ENCODE measurements around the gene USP17L19.
"Not testable (repeated sequence)": the region's sequence is repeated elsewhere in the genome, so short reads cannot be mapped to it uniquely, and the experiment has no call there.

USP17L19 gene

DNA sequence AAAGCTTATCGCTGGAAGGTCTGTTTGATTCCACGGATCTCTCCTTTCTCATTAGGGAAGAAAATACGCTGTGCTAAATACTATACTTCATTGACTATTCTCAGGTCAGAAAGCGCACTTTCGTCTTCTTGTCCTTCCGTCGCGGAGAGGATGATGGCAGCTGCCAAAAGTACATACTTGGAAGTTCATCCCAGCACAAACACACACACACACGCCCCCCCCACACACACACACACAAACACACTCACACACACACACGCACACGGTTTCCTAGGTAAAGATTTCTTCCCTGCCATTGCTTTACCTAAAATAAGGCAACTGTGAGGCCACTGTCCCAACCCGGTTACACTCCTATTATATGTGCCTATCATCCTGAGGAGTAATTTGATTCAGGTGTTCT, 14.7 kb upstream of the USP17L19 start:
- not testable (repeated sequence) for DNase-seq; H3K9me3 ChIP-seq (ENCODE audit: insufficient read depth, low read length, severe bottlenecking); H3K4me1 ChIP-seq (ENCODE audit: insufficient read depth, low read length); H3K79me2 ChIP-seq (ENCODE audit: insufficient read depth, low read length); H3K4me3 ChIP-seq (ENCODE audit: low read depth in 1 of 2, low read length in 2 of 2); H4K20me1 ChIP-seq (ENCODE audit: insufficient read depth, low read length); H3K27me3 ChIP-seq (ENCODE audit: insufficient read depth, low read length, poor library complexity); H3K9ac ChIP-seq (ENCODE audit: low read depth, low read length); H3K27ac ChIP-seq (ENCODE audit: low read length); H3K36me3 ChIP-seq (ENCODE audit: insufficient read depth, low read length); H2AFZ ChIP-seq (ENCODE audit: low read depth, low read length); H3K4me2 ChIP-seq (ENCODE audit: insufficient read depth, low read length); ATAC-seq (ENCODE audit: insufficient read depth, low read depth)

DNA sequence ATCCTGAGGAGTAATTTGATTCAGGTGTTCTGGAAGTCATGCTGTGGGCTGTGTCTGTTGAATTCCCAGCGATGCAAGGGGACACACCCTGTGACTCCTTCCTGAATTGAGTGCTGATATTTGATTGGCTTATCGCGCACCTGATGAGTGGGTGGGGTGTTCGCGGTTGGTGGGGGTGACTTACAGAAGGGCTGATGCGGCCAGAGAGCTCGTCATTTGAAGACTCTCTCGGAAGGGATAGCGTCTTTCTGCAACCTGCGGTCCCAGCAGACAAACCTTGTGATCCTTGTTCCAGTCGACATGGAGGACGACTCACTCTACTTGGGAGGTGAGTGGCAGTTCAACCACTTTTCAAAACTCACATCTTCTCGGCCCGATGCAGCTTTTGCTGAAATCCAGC, 9.6 kb upstream of the USP17L19 start, which contains the start of gene USP17L17:
TSS of gene USP17L17 (plus strand) at position 301 of the 400 bp plus-strand sequence. CDS start at position 301, 0 bp downstream.
- not testable (repeated sequence) for H3K36me3 ChIP-seq (ENCODE audit: insufficient read depth, low read length); DNase-seq; H4K20me1 ChIP-seq (ENCODE audit: insufficient read depth, low read length); H3K27ac ChIP-seq (ENCODE audit: low read length); H3K4me2 ChIP-seq (ENCODE audit: insufficient read depth, low read length); H2AFZ ChIP-seq (ENCODE audit: low read depth, low read length); H3K27me3 ChIP-seq (ENCODE audit: insufficient read depth, low read length, poor library complexity); H3K79me2 ChIP-seq (ENCODE audit: insufficient read depth, low read length); H3K4me3 ChIP-seq (ENCODE audit: low read depth in 1 of 2, low read length in 2 of 2); H3K9me3 ChIP-seq (ENCODE audit: insufficient read depth, low read length, severe bottlenecking); ATAC-seq (ENCODE audit: insufficient read depth, low read depth); H3K9ac ChIP-seq (ENCODE audit: low read depth, low read length); H3K4me1 ChIP-seq (ENCODE audit: insufficient read depth, low read length)

DNA sequence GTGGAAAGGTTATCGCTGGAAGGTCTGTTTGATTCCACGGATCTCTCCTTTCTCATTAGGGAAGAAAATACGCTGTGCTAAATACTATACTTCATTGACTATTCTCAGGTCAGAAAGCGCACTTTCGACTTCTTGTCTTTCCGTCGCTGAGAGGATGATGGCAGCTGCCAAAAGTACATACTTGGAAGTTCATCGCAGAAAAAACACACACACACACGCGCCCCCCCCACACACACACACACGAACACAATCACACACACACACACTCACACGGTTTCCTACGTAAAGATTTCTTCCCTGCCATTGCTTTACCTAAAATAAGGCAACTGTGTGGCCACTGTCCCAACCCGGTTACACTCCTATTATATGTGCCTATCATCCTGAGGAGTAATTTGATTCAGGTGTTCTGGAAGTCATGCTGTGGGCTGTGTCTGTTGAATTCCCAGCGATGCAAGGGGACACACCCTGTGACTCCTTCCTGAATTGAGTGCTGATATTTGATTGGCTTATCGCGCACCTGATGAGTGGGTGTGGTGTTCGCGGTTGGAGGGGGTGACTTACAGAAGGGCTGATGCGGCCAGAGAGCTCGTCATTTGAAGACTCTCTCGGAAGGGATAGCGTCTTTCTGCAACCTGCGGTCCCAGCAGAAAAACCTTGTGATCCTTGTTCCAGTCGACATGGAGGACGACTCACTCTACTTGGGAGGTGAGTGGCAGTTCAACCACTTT, 5.1 kb upstream of the USP17L19 start, which contains the start of gene USP17L18:
TSS of gene USP17L18 (plus strand) at position 678 of the 728 bp plus-strand sequence. CDS start at position 678, 0 bp downstream.
- not testable (repeated sequence) for H3K9me3 ChIP-seq (ENCODE audit: insufficient read depth, low read length, severe bottlenecking); H3K27ac ChIP-seq (ENCODE audit: low read length); H2AFZ ChIP-seq (ENCODE audit: low read depth, low read length); H3K36me3 ChIP-seq (ENCODE audit: insufficient read depth, low read length); H3K4me1 ChIP-seq (ENCODE audit: insufficient read depth, low read length); DNase-seq; H3K9ac ChIP-seq (ENCODE audit: low read depth, low read length); H3K4me2 ChIP-seq (ENCODE audit: insufficient read depth, low read length); ATAC-seq (ENCODE audit: insufficient read depth, low read depth); H4K20me1 ChIP-seq (ENCODE audit: insufficient read depth, low read length); H3K79me2 ChIP-seq (ENCODE audit: insufficient read depth, low read length); H3K27me3 ChIP-seq (ENCODE audit: insufficient read depth, low read length, poor library complexity); H3K4me3 ChIP-seq (ENCODE audit: low read depth in 1 of 2, low read length in 2 of 2)

GRCh38 chr4:9257824-9258223, 4.6 kb downstream of the USP17L19 start, which contains the start of gene USP17L20:
TSS of gene USP17L20 (plus strand) at chr4:9258124. CDS start at chr4:9258124, 0 bp downstream.
- not testable (repeated sequence) for H3K27me3 ChIP-seq (ENCODE audit: insufficient read depth, low read length, poor library complexity); H3K4me2 ChIP-seq (ENCODE audit: insufficient read depth, low read length); H3K4me1 ChIP-seq (ENCODE audit: insufficient read depth, low read length); H2AFZ ChIP-seq (ENCODE audit: low read depth, low read length); H3K9me3 ChIP-seq (ENCODE audit: insufficient read depth, low read length, severe bottlenecking); DNase-seq; H3K27ac ChIP-seq (ENCODE audit: low read length); H4K20me1 ChIP-seq (ENCODE audit: insufficient read depth, low read length); H3K36me3 ChIP-seq (ENCODE audit: insufficient read depth, low read length); H3K4me3 ChIP-seq (ENCODE audit: low read depth in 1 of 2, low read length in 2 of 2); H3K9ac ChIP-seq (ENCODE audit: low read depth, low read length); H3K79me2 ChIP-seq (ENCODE audit: insufficient read depth, low read length); ATAC-seq (ENCODE audit: insufficient read depth, low read depth)

GRCh38 chr4:9262572-9262971, 9.4 kb downstream of the USP17L19 start, which contains the start of gene USP17L21:
TSS of gene USP17L21 (plus strand) at chr4:9262872. CDS start at chr4:9262872, 0 bp downstream.
- not testable (repeated sequence) for H3K27me3 ChIP-seq (ENCODE audit: insufficient read depth, low read length, poor library complexity); H4K20me1 ChIP-seq (ENCODE audit: insufficient read depth, low read length); DNase-seq; H3K9ac ChIP-seq (ENCODE audit: low read depth, low read length); H3K4me2 ChIP-seq (ENCODE audit: insufficient read depth, low read length); H3K9me3 ChIP-seq (ENCODE audit: insufficient read depth, low read length, severe bottlenecking); H3K4me1 ChIP-seq (ENCODE audit: insufficient read depth, low read length); ATAC-seq (ENCODE audit: insufficient read depth, low read depth); H2AFZ ChIP-seq (ENCODE audit: low read depth, low read length); H3K27ac ChIP-seq (ENCODE audit: low read length); H3K36me3 ChIP-seq (ENCODE audit: insufficient read depth, low read length); H3K79me2 ChIP-seq (ENCODE audit: insufficient read depth, low read length); H3K4me3 ChIP-seq (ENCODE audit: low read depth in 1 of 2, low read length in 2 of 2)

DNA sequence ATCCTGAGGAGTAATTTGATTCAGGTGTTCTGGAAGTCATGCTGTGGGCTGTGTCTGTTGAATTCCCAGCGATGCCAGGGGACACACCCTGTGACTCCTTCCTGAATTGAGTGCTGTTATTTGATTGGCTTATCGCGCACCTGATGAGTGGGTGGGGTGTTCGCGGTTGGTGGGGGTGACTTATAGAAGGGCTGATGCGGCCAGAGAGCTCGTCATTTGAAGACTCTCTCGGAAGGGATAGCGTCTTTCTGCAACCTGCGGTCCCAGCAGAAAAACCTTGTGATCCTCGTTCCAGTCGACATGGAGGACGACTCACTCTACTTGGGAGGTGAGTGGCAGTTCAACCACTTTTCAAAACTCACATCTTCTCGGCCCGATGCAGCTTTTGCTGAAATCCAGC, 14.1 kb downstream of the USP17L19 start, which contains the start of gene USP17L22:
TSS of gene USP17L22 (plus strand) at position 301 of the 400 bp plus-strand sequence. CDS start at position 301, 0 bp downstream.
- not testable (repeated sequence) for H3K36me3 ChIP-seq (ENCODE audit: insufficient read depth, low read length); H4K20me1 ChIP-seq (ENCODE audit: insufficient read depth, low read length); H3K79me2 ChIP-seq (ENCODE audit: insufficient read depth, low read length); H3K9me3 ChIP-seq (ENCODE audit: insufficient read depth, low read length, severe bottlenecking); H3K4me1 ChIP-seq (ENCODE audit: insufficient read depth, low read length); DNase-seq; H3K4me2 ChIP-seq (ENCODE audit: insufficient read depth, low read length); H3K27ac ChIP-seq (ENCODE audit: low read length); H2AFZ ChIP-seq (ENCODE audit: low read depth, low read length); ATAC-seq (ENCODE audit: insufficient read depth, low read depth); H3K27me3 ChIP-seq (ENCODE audit: insufficient read depth, low read length, poor library complexity); H3K4me3 ChIP-seq (ENCODE audit: low read depth in 1 of 2, low read length in 2 of 2); H3K9ac ChIP-seq (ENCODE audit: low read depth, low read length)

DNA sequence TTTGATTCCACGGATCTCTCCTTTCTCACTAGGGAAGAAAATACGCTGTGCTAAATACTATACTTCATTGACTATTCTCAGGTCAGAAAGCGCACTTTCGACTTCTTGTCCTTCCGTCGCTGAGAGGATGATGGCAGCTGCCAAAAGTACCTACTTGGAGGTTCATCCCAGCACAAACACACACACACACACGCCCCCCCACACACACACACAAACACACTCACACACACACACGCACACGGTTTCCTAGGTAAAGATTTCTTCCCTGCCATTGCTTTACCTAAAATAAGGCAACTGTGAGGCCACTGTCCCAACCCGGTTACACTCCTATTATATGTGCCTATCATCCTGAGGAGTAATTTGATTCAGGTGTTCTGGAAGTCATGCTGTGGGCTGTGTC, 18.5 kb downstream of the USP17L19 start:
- not testable (repeated sequence) for H3K27ac ChIP-seq (ENCODE audit: low read length); H3K9me3 ChIP-seq (ENCODE audit: insufficient read depth, low read length, severe bottlenecking); H3K4me1 ChIP-seq (ENCODE audit: insufficient read depth, low read length); H4K20me1 ChIP-seq (ENCODE audit: insufficient read depth, low read length); H3K4me2 ChIP-seq (ENCODE audit: insufficient read depth, low read length); H3K79me2 ChIP-seq (ENCODE audit: insufficient read depth, low read length); H3K4me3 ChIP-seq (ENCODE audit: low read depth in 1 of 2, low read length in 2 of 2); ATAC-seq (ENCODE audit: insufficient read depth, low read depth); H2AFZ ChIP-seq (ENCODE audit: low read depth, low read length); H3K9ac ChIP-seq (ENCODE audit: low read depth, low read length); H3K36me3 ChIP-seq (ENCODE audit: insufficient read depth, low read length); H3K27me3 ChIP-seq (ENCODE audit: insufficient read depth, low read length, poor library complexity)
- DNase-seq = peak; percentile 5

Measured in DND-41 (cell line).